ENCODE results near the gene ARID1B.

GRCh38 chr6:156889469-156889868 lies 112.3 kb downstream of the ARID1B start:
- TF ChIP-seq CTCF (IDR thresholded peaks at IDR 0.05) (no peak), POLR2A (IDR thresholded peaks at IDR 0.05) (no peak)
